Stimulated activated CD4-positive, alpha-beta T cell treated with anti-CD3 and anti-CD28 coated beads, Interleukin-2, amount 100 ng/mL, for 48 hours (primary cell): Measurements from ENCODE around the gene ACTG1.
"Not testable (repeated sequence)": the region's sequence is repeated elsewhere in the genome, so short reads cannot be mapped to it uniquely, and the experiment has no call there.

Experiments
- DNase-seq, 2 donors: peaks; one replicate each; pipeline ENCODE4 v3.0.0-alpha.2; 2020

The ACTG1 gene

GRCh38 chr17:81531998-81532404, 19.4 kb upstream of the ACTG1 start:
- DNase-seq, result not testable (repeated sequence)

- DNase-seq, result not testable (repeated sequence)
Measured at GRCh38 chr17:81531013-81531412, 18.4 kb upstream of the ACTG1 start.

GRCh38 chr17:81529437-81529803, 16.8 kb upstream of the ACTG1 start:
- DNase-seq, result no peak

GRCh38 chr17:81528651-81529436, 16.2 kb upstream of the ACTG1 start:
- no peak for DNase-seq

GRCh38 chr17:81528384-81528650, 15.7 kb upstream of the ACTG1 start:
- no peak for DNase-seq

GRCh38 chr17:81527591-81528383, 15.2 kb upstream of the ACTG1 start, which contains the start of gene FSCN2:
TSS of gene FSCN2 (plus strand) at chr17:81528377. CDS start at chr17:81528532, 155 bp downstream.
- DNase-seq, result no peak

- no peak for DNase-seq
Measured at GRCh38 chr17:81526662-81527571, 14.3 kb upstream of the ACTG1 start.

GRCh38 chr17:81524865-81525159, 12.2 kb upstream of the ACTG1 start:
- DNase-seq, result no peak

GRCh38 chr17:81524039-81524864, 11.7 kb upstream of the ACTG1 start:
- no peak for DNase-seq

GRCh38 chr17:81523402-81524038, 10.9 kb upstream of the ACTG1 start:
- no peak for DNase-seq

GRCh38 chr17:81522491-81523401, 10.1 kb upstream of the ACTG1 start:
- no peak for DNase-seq

GRCh38 chr17:81520021-81520901, 7.7 kb upstream of the ACTG1 start:
- no peak for DNase-seq

GRCh38 chr17:81519284-81520020, 6.9 kb upstream of the ACTG1 start:
- peak in 1 of 2 donors; percentile 41 for DNase-seq

- DNase-seq, result no peak
Measured at GRCh38 chr17:81518785-81519283, 6.2 kb upstream of the ACTG1 start.

- no peak for DNase-seq
Measured at GRCh38 chr17:81518113-81518784, 5.7 kb upstream of the ACTG1 start.

- no peak for DNase-seq
Measured at GRCh38 chr17:81517339-81518112, 4.9 kb upstream of the ACTG1 start.

GRCh38 chr17:81517009-81517338, 4.4 kb upstream of the ACTG1 start:
- no peak for DNase-seq

- no peak for DNase-seq
Measured at GRCh38 chr17:81516439-81516838, 3.8 kb upstream of the ACTG1 start.
